HEK293 (cell line): Measurements from ENCODE around the gene DNMT3B.

ENCODE experiments used
- CTCF ChIA-PET: fragments of 350-600 bp; formaldehyde crosslinking; extraction: SDS; loops from one replicate; lab custom pipeline; 2021; ENCODE audit warnings: antibody characterized with exemption; lab: Yijun Ruan, JAX
- POLR2A ChIA-PET: fragments of 300-600 bp; formaldehyde crosslinking; extraction: SDS; loops from one replicate; lab custom pipeline; 2020; ENCODE audit warnings: antibody characterized with exemption, inconsistent platforms; lab: Yijun Ruan, JAX
- H3K27ac ChIP-seq: fragments of 200-500 bp; sonication (Bioruptor generic); 2 replicates; pipeline ENCODE4 v1.5.1; 2014; ENCODE audit warnings: low read depth, low read length, control low read depth, inconsistent platforms; ENCODE audit errors: extremely low read depth
- H3K36me3 ChIP-seq, 2 experiments: fragments of 200-500 bp in 1 of 2; sonication (Bioruptor generic) in 1 of 2; 1 replicate in 1 of 2; 2 replicates in 1 of 2; pipeline ENCODE4 v1.5.1; 2014 to 2017; ENCODE audit warnings: inconsistent platforms in 2 of 2, low read length in 2 of 2; ENCODE audit not compliant: control insufficient read depth in 2 of 2, insufficient read depth in 1 of 2
- H3K4me1 ChIP-seq: fragments of 200-500 bp; sonication (Bioruptor generic); 2 replicates; pipeline ENCODE4 v1.5.1; 2014; ENCODE audit warnings: mild to moderate bottlenecking, low read length, inconsistent platforms; ENCODE audit not compliant: control insufficient read depth, insufficient read depth
- H3K4me3 ChIP-seq: 2 replicates; pipeline ENCODE4 v1.5.1; 2011; ENCODE audit warnings: low read depth, mild to moderate bottlenecking, control low read depth, low read length, moderate library complexity
- H3K9me3 ChIP-seq: fragments of 200-500 bp; sonication (Bioruptor generic); 2 replicates; pipeline ENCODE4 v1.5.1; 2014; ENCODE audit warnings: low read depth, low read length, inconsistent platforms; ENCODE audit not compliant: control insufficient read depth, insufficient read depth
- EGR2 ChIP-seq: fragments of 450-650 bp; formaldehyde crosslinking; IDR thresholded peaks from 2 replicates; pipeline ENCODE4 v1.5.1; 2016; ENCODE audit warnings: low read depth, missing biosample characterization, missing genetic modification characterization
- GFI1B ChIP-seq: fragments of 450-650 bp; formaldehyde crosslinking; IDR thresholded peaks from 2 replicates; pipeline ENCODE4 v1.5.1; 2016; ENCODE audit warnings: missing biosample characterization, missing genetic modification characterization
- GLI2 ChIP-seq: fragments of 450-650 bp; formaldehyde crosslinking; IDR thresholded peaks from 2 replicates; pipeline ENCODE4; 2017; ENCODE audit warnings: missing biosample characterization, missing genetic modification characterization, low read depth, borderline replicate concordance
- KLF8 ChIP-seq: fragments of 450-650 bp; formaldehyde crosslinking; IDR thresholded peaks from 2 replicates; pipeline ENCODE4 v1.5.1; 2016; ENCODE audit warnings: missing biosample characterization, missing genetic modification characterization
- SP3 ChIP-seq: fragments of 450-650 bp; formaldehyde crosslinking; IDR thresholded peaks from 2 replicates; pipeline ENCODE4 v1.5.1; 2016; ENCODE audit warnings: missing biosample characterization, missing genetic modification characterization
- ZBTB17 ChIP-seq: fragments of 450-650 bp; formaldehyde crosslinking; IDR thresholded peaks from 2 replicates; pipeline ENCODE4 v1.5.1; 2016; ENCODE audit warnings: missing biosample characterization, missing genetic modification characterization
- ZBTB26 ChIP-seq: fragments of 450-650 bp; formaldehyde crosslinking; optimal IDR thresholded peaks from 2 replicates; pipeline ENCODE3; 2016; ENCODE audit warnings: missing biosample characterization, mild to moderate bottlenecking, missing genetic modification characterization
- ZFP69B ChIP-seq: fragments of 450-650 bp; formaldehyde crosslinking; IDR thresholded peaks from 2 replicates; pipeline ENCODE4 v1.5.1; 2016; ENCODE audit warnings: missing biosample characterization, missing genetic modification characterization
- ZNF202 ChIP-seq: fragments of 450-650 bp; formaldehyde crosslinking; IDR thresholded peaks from 2 replicates; pipeline ENCODE4 v1.5.1; 2016; ENCODE audit warnings: missing biosample characterization, missing genetic modification characterization, borderline replicate concordance
- ZNF214 ChIP-seq: fragments of 450-650 bp; formaldehyde crosslinking; IDR thresholded peaks from 2 replicates; pipeline ENCODE4 v1.5.1; 2017; ENCODE audit warnings: missing biosample characterization, mild to moderate bottlenecking, missing genetic modification characterization, borderline replicate concordance
- ZNF24 ChIP-seq: fragments of 450-650 bp; formaldehyde crosslinking; IDR thresholded peaks from 2 replicates; pipeline ENCODE4 v1.5.1; 2016; ENCODE audit warnings: missing biosample characterization, missing genetic modification characterization
- ZNF26 ChIP-seq: fragments of 450-650 bp; formaldehyde crosslinking; IDR thresholded peaks from 2 replicates; pipeline ENCODE4 v1.5.1; 2016; ENCODE audit warnings: missing biosample characterization, missing genetic modification characterization
- ZNF558 ChIP-seq: fragments of 450-650 bp; formaldehyde crosslinking; IDR thresholded peaks from 2 replicates; pipeline ENCODE4 v1.5.1; 2016; ENCODE audit warnings: missing biosample characterization, missing genetic modification characterization
- ZNF624 ChIP-seq: fragments of 450-650 bp; formaldehyde crosslinking; IDR thresholded peaks from 2 replicates; pipeline ENCODE4 v1.5.1; 2017; ENCODE audit warnings: missing biosample characterization, missing genetic modification characterization
- ZNF701 ChIP-seq: fragments of 450-650 bp; formaldehyde crosslinking; IDR thresholded peaks from 2 replicates; pipeline ENCODE4 v1.5.1; 2016; ENCODE audit warnings: missing biosample characterization, missing genetic modification characterization
- TF ChIP-seq, protein P1 (sequence below): fragments of 450-650 bp; formaldehyde crosslinking; IDR thresholded peaks from 2 replicates; pipeline ENCODE4 v1.5.1; 2016; ENCODE audit warnings: missing biosample characterization, missing genetic modification characterization

Gene DNMT3B

GRCh38 chr20:32822225-32822624 lies 60.0 kb downstream of the DNMT3B start:
- Histone ChIP-seq H3K27ac (no peak overlapping the region), H3K4me1 (peaks cover 9% of the 10 kb centered on the region; the same call in 1 of the 2 replicates), H3K9me3 (no peaks in the 10 kb centered on the region), H3K4me3 (no peak overlapping the region), H3K36me3 (peaks cover 9 to 21% of the 10 kb centered on the region in 2 experiments; a peak in 2 of 3 replicates)
- POLR2A ChIA-PET, result no interaction called here
- CTCF ChIA-PET, result interaction anchor here (0.6 to 0.8 kb wide), 2 partner anchors 247 to 388 kb away, joined by 4 to 5 read pairs; no protein-coding TSS in a partner anchor
- TF ChIP-seq ZNF24 (tag by site-specific recombination) (no peak), ZNF701 (tag by site-specific recombination) (no peak), ZBTB17 (tag by site-specific recombination) (no peak), ZBTB26 (tag by site-specific recombination) (no peak), ZFP69B (tag by site-specific recombination) (no peak), ZNF26 (tag by site-specific recombination) (no peak), KLF8 (tag by site-specific recombination) (no peak), ZNF202 (tag by site-specific recombination) (no peak), ZNF214 (tag by site-specific recombination) (no peak), GLI2 (tag by site-specific recombination) (no peak)
- TF ChIP-seq, protein P1, sequence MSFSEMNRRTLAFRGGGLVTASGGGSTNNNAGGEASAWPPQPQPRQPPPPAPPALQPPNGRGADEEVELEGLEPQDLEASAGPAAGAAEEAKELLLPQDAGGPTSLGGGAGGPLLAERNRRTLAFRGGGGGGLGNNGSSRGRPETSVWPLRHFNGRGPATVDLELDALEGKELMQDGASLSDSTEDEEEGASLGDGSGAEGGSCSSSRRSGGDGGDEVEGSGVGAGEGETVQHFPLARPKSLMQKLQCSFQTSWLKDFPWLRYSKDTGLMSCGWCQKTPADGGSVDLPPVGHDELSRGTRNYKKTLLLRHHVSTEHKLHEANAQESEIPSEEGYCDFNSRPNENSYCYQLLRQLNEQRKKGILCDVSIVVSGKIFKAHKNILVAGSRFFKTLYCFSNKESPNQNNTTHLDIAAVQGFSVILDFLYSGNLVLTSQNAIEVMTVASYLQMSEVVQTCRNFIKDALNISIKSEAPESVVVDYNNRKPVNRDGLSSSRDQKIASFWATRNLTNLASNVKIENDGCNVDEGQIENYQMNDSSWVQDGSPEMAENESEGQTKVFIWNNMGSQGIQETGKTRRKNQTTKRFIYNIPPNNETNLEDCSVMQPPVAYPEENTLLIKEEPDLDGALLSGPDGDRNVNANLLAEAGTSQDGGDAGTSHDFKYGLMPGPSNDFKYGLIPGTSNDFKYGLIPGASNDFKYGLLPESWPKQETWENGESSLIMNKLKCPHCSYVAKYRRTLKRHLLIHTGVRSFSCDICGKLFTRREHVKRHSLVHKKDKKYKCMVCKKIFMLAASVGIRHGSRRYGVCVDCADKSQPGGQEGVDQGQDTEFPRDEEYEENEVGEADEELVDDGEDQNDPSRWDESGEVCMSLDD, result no peak

- H3K4me3 ChIP-seq, result no peak overlapping the region
- ChIA-PET POLR2A (interaction anchor here (0.6 kb wide), 1 partner anchor 80 kb away, joined by 3 read pairs; the partner anchor contains the start of gene COMMD7), CTCF (interaction anchor here (0.6 kb wide), 1 partner anchor 867 kb away, joined by 4 read pairs; no protein-coding TSS in a partner anchor)
- no peaks in the 10 kb centered on the region for H3K9me3 ChIP-seq
- H3K36me3 ChIP-seq, result peaks cover 13 to 28% of the 10 kb centered on the region in 2 experiments; a peak in 2 of 3 replicates
- TF ChIP-seq ZNF558 (tag by site-specific recombination) (no peak), GFI1B (tag by site-specific recombination) (no peak), SP3 (tag by site-specific recombination) (no peak), EGR2 (tag by site-specific recombination) (no peak), ZNF624 (tag by site-specific recombination) (no peak)
- H3K27ac ChIP-seq, result no peak overlapping the region
- H3K4me1 ChIP-seq, result peaks cover 11% of the 10 kb centered on the region
Measured at GRCh38 chr20:32823078-32823477, 60.9 kb downstream of the DNMT3B start.
